ENCODE measurements around the gene SYNE1. TPM values are rescaled to one million over a fixed set of nuclear protein-coding genes. Genes with fewer than 3 reads are reported as not detected.

Gene SYNE1
- total RNA-seq, 1 experiment from 2014 or later: 3.0 TPM

DNA sequence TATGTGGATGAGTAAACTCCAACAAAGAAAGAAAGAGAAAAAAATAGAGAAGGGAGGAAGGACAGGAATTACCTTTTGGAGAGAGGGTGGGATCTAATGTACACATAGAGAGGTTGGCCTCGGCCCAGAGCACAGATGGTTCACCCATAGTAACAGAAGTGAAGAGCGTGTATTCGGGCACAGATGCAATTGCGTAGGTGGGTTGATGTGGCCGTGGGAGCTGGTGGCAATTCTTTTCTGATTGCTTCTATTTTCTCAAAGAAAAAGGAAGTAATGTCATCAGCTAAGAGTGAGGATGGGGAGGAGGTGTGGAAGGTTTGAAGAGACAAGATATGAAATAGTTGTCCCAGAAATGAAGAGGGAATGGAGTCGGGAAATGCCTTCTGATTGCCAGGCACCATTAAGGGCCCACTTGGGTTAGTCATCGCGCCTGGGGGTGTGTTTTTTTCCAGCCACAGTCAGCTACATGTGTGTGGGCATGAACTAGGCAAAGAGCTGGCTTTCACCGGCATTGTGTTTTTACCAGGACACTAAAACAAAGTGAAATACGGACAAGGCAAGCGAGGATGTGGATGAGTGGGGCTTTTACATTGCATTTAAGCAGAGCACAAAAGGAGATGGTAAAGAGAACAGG lies 158.7 kb downstream of the SYNE1 start:
- no peaks in the 10 kb centered on the region for H3K79me2 ChIP-seq (ENCODE audit: insufficient read depth, low read length)
- Mint-ChIP-seq H3K9me3 (no peaks in the 10 kb centered on the region; a peak in 1 of 5 replicates), H3K4me3 (no peak overlapping the region), H3K4me1 (peaks cover 3 to 9% of the 10 kb centered on the region in 2 experiments; a peak in 3 of 4 replicates), H3K27me3 (ENCODE audit: low read depth) (no peaks in the 10 kb centered on the region), H3K36me3 (ENCODE audit: insufficient read depth in 1 of 3, low read depth in 3 of 3) (no peaks in the 10 kb centered on the region), H3K27ac (no peak overlapping the region)
- H3K9ac ChIP-seq (ENCODE audit: extremely low read depth, insufficient read length, low read length): no peak overlapping the region
- H3K79me1 ChIP-seq (ENCODE audit: insufficient read depth, low read depth, low read length, poor library complexity, severe bottlenecking): no peaks in the 10 kb centered on the region
- no CpG with 5 or more reads among the region's 11 CpGs for WGBS (ENCODE audit: extremely low coverage, insufficient read length, low lambda C conversion rate)
- H3K9me3 ChIP-seq (ENCODE audit: control insufficient read depth, low read depth, low read length): no peaks in the 10 kb centered on the region
- H2BK15ac ChIP-seq (ENCODE audit: low read depth, low read length): no peak overlapping the region
- H4K8ac ChIP-seq (replicated peaks; ENCODE audit: insufficient read length, low read depth, low read length): no peak overlapping the region
- H2BK120ac ChIP-seq (ENCODE audit: low read depth, low read length, poor library complexity, severe bottlenecking): no peak overlapping the region
- no peak overlapping the region for H3K27ac ChIP-seq (ENCODE audit: insufficient read length, low read depth, low read length)
- no peak for DNase-seq
- H3T11ph ChIP-seq (ENCODE audit: low read length): no peak overlapping the region
- H3K23me2 ChIP-seq (ENCODE audit: insufficient read length, low read depth, low read length, poor library complexity, severe bottlenecking): no peaks in the 10 kb centered on the region
- no peak overlapping the region for H3K14ac ChIP-seq (ENCODE audit: insufficient read depth, low read length)
- no peak overlapping the region for H4K5ac ChIP-seq (ENCODE audit: insufficient read length, low read depth, low read length)
- H4K20me1 ChIP-seq (ENCODE audit: control insufficient read depth, insufficient read depth, insufficient read length): no peaks in the 10 kb centered on the region
- no peak overlapping the region for H3K4me2 ChIP-seq (ENCODE audit: insufficient read depth, insufficient read length, low read length)
- no peak overlapping the region for H3K23ac ChIP-seq (ENCODE audit: insufficient read length, low read depth, low read length)
- no peak overlapping the region for H3K56ac ChIP-seq (ENCODE audit: insufficient read length, low read depth, low read length)
- H2BK12ac ChIP-seq (ENCODE audit: insufficient read length, low read depth, low read length): no peak overlapping the region
- no peaks in the 10 kb centered on the region; the same call in 1 of the 2 replicates for H3K4me1 ChIP-seq (ENCODE audit: insufficient read depth, low read length)
- H3K4ac ChIP-seq (ENCODE audit: low read depth, low read length): no peak overlapping the region
- no peak overlapping the region for H3K18ac ChIP-seq (ENCODE audit: insufficient read length, low read depth, low read length)
- H2BK5ac ChIP-seq (ENCODE audit: insufficient read length, low read length): no peak overlapping the region
- H2AK5ac ChIP-seq (ENCODE audit: insufficient read length, low read length): no peak overlapping the region
- H2BK20ac ChIP-seq (ENCODE audit: low read depth, low read length, poor library complexity, severe bottlenecking): no peak overlapping the region
- TF ChIP-seq, protein P1, sequence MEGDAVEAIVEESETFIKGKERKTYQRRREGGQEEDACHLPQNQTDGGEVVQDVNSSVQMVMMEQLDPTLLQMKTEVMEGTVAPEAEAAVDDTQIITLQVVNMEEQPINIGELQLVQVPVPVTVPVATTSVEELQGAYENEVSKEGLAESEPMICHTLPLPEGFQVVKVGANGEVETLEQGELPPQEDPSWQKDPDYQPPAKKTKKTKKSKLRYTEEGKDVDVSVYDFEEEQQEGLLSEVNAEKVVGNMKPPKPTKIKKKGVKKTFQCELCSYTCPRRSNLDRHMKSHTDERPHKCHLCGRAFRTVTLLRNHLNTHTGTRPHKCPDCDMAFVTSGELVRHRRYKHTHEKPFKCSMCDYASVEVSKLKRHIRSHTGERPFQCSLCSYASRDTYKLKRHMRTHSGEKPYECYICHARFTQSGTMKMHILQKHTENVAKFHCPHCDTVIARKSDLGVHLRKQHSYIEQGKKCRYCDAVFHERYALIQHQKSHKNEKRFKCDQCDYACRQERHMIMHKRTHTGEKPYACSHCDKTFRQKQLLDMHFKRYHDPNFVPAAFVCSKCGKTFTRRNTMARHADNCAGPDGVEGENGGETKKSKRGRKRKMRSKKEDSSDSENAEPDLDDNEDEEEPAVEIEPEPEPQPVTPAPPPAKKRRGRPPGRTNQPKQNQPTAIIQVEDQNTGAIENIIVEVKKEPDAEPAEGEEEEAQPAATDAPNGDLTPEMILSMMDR (conservative IDR thresholded peaks at IDR 0.05): no peak
- H2AFZ ChIP-seq (ENCODE audit: low read length): no peak overlapping the region
- no peaks in the 10 kb centered on the region for H3K27me3 ChIP-seq (ENCODE audit: insufficient read depth, low read length)
- H4K91ac ChIP-seq (ENCODE audit: insufficient read length, low read depth, low read length): no peak overlapping the region
